ENCODE data around the gene C2. TPM values are rescaled to one million over a fixed set of nuclear protein-coding genes. Genes with fewer than 3 reads are reported as not detected.
A peak's percentile ranks its signal among the peaks of the same experiment; 100 is the strongest.
"Not testable (repeated sequence)": the region's sequence is repeated elsewhere in the genome, so short reads cannot be mapped to it uniquely, and the experiment has no call there.

Gene C2
- total RNA-seq, 4 donors from 2014 or later, result 3.3 to 33.4 (median 14.4) TPM

DNA sequence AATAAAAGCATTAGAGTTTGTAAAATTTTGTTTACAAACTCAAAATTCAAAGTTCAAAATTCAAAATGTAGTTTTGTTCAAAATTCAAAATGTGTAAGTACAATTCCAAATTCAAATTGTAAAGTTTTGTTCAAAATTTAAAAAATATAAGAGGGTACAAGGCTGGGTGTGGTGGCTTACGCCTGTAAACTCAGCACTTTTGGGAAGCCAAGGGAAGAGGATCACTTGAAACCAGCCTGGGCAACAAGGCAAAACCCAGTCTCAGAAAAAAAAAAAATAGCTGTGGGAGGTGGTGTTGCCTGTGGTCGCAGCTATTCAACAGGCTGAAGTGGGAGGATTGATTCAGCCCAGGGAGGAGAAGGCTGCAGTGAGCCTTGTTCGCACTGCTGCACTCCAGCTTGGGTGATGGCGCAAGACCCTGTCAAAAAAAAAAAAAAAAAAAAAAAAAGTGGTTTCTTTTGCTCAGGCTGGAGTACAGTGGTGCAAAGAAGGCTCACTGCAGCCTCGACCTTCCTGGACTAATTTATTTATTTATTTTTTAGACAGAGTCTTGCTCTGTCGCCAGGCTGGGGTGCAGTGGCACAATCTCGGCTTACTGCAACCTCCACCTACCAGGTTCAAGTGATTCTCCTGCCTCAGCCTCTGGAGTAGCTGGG is 20.2 kb upstream of the C2 start:
- Histone ChIP-seq H3K27ac (no peak overlapping the region), H3K36me3 (no peaks in the 10 kb centered on the region), H3K4me3 (no peak overlapping the region), H3K27me3 (no peaks in the 10 kb centered on the region), H3K9me3 (no peaks in the 10 kb centered on the region), H3K4me1 (peaks cover 0 to 20% (median 3%) of the 10 kb centered on the region in 3 donors)
- TF ChIP-seq POLR2AphosphoS5 (IDR thresholded peaks at IDR 0.05), result no peak
- TF ChIP-seq, protein P1, sequence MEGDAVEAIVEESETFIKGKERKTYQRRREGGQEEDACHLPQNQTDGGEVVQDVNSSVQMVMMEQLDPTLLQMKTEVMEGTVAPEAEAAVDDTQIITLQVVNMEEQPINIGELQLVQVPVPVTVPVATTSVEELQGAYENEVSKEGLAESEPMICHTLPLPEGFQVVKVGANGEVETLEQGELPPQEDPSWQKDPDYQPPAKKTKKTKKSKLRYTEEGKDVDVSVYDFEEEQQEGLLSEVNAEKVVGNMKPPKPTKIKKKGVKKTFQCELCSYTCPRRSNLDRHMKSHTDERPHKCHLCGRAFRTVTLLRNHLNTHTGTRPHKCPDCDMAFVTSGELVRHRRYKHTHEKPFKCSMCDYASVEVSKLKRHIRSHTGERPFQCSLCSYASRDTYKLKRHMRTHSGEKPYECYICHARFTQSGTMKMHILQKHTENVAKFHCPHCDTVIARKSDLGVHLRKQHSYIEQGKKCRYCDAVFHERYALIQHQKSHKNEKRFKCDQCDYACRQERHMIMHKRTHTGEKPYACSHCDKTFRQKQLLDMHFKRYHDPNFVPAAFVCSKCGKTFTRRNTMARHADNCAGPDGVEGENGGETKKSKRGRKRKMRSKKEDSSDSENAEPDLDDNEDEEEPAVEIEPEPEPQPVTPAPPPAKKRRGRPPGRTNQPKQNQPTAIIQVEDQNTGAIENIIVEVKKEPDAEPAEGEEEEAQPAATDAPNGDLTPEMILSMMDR (IDR thresholded peaks at IDR 0.05), result no peak
- TF ChIP-seq POLR2A (IDR thresholded peaks at IDR 0.05), result no peak
- TF ChIP-seq EP300 (IDR thresholded peaks at IDR 0.05), result no peak
- 56 to 70% methylated on average over 6 to 7 of the region's 7 CpGs for WGBS, 2 donors (ENCODE audit: low coverage in 1 of 2)
- peak; percentile 11 for ATAC-seq

DNA sequence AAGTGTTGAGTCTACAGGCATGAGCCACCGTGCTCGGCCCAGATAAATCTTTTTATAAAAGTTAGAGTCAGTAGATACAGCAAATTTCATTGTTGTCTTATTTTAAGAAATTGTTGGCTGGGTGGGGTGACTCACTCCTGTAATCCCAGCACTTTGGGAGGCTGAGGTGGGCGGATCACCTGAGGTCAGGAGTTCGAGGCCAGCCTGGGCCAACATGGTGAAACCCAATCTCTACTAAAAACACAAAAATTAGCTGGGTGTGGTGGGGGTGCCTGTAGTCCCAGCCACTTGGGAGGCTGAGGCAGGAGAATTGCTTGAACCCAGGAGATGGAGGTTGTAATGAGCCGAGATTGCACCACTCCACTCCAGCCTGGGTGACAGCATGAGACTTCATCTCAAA is 19.3 kb upstream of the C2 start:
- peaks cover 0 to 10% (median 0%) of the 10 kb centered on the region in 3 donors for H3K4me1 ChIP-seq
- ATAC-seq, H3K36me3 ChIP-seq, H3K27me3 ChIP-seq, H3K27ac ChIP-seq, H3K4me3 ChIP-seq, H3K9me3 ChIP-seq: not testable (repeated sequence)
- WGBS, 2 donors (ENCODE audit: low coverage in 1 of 2), result 87% methylated on average over 4 of the region's 5 CpGs; no CpG with 5 or more reads in 1 of the 2 donors

DNA sequence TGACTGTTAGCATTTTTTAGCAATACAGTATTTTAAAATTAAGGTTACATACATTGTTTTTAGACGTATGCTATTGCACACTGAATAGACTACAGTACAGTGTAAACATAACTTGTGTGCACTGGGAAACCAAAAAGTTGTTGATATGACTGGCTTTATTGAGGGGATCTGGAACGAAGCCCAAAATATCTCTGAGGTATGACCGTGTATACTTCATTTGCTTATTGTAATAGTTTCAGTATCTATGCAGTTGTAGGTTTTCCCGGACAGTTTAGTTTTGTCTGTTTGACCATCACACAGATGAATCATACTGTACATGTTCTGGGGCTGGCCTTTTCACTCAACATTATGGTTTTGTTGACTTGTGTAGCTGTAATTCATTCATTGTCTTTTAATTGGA is 18.7 kb upstream of the C2 start:
- H3K36me3 ChIP-seq, result no peaks in the 10 kb centered on the region
- no peak for ATAC-seq
- WGBS, 2 donors (ENCODE audit: low coverage in 1 of 2), result 33 to 43% methylated on average over 4 of the region's 4 CpGs
- H3K4me1 ChIP-seq, result peaks cover 0 to 5% (median 0%) of the 10 kb centered on the region in 3 donors
- no peak overlapping the region for H3K27ac ChIP-seq
- H3K27me3 ChIP-seq, result no peaks in the 10 kb centered on the region
- TF ChIP-seq EP300 (IDR thresholded peaks at IDR 0.05) (no peak), POLR2A (IDR thresholded peaks at IDR 0.05) (no peak)
- TF ChIP-seq, protein P1 (IDR thresholded peaks at IDR 0.05), result no peak
- H3K4me3 ChIP-seq, result no peak overlapping the region
- H3K9me3 ChIP-seq, result no peaks in the 10 kb centered on the region

DNA sequence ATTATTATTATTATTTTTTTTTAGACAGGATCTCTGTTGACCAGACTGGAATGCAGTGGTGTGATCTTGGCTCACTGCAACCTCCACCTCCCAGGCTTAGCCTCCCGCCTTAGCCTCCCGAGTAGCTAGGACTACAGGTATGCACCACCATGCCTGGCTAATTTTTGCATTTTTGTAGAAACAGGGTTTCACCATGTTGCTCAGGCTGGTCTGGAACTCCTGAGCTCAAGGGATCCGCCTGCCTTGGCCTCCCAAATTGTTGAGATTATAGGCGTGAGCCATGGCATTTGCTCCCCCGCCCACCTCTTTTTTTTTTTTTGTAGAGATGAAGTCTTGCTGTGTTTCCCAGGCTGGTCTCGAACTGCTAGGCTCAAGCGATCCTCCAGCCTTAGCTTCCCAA is 18.2 kb upstream of the C2 start:
- H3K27ac ChIP-seq, H3K27me3 ChIP-seq, H3K9me3 ChIP-seq, H3K36me3 ChIP-seq, H3K4me3 ChIP-seq, ATAC-seq, H3K4me1 ChIP-seq: not testable (repeated sequence)
- 70 to 83% methylated on average over 3 to 6 of the region's 7 CpGs for WGBS, 2 donors (ENCODE audit: low coverage in 1 of 2)

DNA sequence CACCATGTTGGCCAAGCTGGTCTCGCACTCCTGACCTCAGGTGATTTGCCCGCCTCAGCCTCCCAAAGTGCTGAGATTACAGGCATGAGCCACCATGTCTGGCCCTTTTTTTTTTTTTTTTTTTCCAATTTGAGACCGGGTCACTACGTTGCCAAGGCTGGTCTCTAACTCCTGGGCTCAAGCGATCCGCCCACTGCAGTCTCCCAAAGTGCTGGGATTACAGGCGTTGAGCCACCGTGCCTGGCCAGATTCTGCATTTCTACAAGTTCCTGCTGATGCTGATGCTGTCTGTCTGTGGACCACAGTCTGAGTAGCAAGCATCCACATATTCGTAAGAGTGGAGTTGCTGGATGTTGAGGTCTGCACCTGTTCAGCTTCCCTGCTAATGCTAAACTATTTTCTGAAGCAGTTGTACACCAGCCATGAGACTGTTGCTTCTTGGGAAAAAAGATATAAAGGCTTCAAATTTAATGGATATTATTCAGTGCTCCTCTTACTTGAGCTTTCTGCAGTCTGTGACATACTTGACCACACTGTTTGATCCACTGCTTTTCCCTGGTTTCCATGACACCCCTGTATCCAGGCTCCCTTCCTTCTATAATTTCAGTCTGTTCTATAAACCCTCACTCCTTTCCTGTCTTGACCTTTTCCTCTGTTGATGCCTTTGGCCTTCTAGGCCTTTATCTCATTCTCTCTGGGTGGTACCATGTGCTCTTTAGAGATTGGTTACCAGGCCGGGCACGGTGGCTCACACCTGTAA is 15.5 kb upstream of the C2 start:
- TF ChIP-seq POLR2A (IDR thresholded peaks at IDR 0.05), result no peak
- TF ChIP-seq EP300 (IDR thresholded peaks at IDR 0.05), result no peak
- TF ChIP-seq, protein P1 (IDR thresholded peaks at IDR 0.05), result no peak
- no peak for TF ChIP-seq POLR2AphosphoS5 (IDR thresholded peaks at IDR 0.05)
- ATAC-seq, result no peak
- 62 to 69% methylated on average over 5 to 10 of the region's 11 CpGs for WGBS, 2 donors (ENCODE audit: low coverage in 1 of 2)
- Histone ChIP-seq H3K4me1 (no peaks in the 10 kb centered on the region), H3K27me3 (no peaks in the 10 kb centered on the region), H3K27ac (no peak overlapping the region), H3K9me3 (no peaks in the 10 kb centered on the region), H3K4me3 (no peak overlapping the region), H3K36me3 (no peaks in the 10 kb centered on the region)

DNA sequence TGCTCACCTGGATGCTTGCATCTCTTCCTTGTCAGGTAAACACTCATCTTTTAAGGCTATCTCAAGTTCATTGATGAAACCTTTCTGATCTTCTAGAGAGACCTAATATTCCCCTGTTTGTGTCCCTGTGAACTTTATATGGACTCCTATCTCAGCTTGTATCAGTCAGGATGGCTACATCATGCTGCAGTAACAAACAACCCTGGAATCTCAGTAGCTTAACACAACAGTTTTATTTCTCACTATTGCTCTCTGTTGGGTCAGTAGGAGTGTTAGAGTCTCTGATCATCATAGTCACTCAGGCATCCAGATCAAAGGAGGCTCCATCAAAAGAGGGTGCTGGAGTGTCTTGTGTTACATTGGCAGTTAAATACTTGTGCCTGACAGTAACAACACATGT is 12.2 kb upstream of the C2 start:
- H3K36me3 ChIP-seq, result no peaks in the 10 kb centered on the region
- no peak for ATAC-seq
- no peaks in the 10 kb centered on the region for H3K27me3 ChIP-seq
- no peaks in the 10 kb centered on the region for H3K9me3 ChIP-seq
- H3K4me1 ChIP-seq, result no peaks in the 10 kb centered on the region
- H3K4me3 ChIP-seq, result no peak overlapping the region
- no peak for TF ChIP-seq EP300 (IDR thresholded peaks at IDR 0.05)
- TF ChIP-seq POLR2AphosphoS5 (IDR thresholded peaks at IDR 0.05), result no peak
- no peak for TF ChIP-seq POLR2A (IDR thresholded peaks at IDR 0.05)
- TF ChIP-seq, protein P1 (IDR thresholded peaks at IDR 0.05), result no peak
- H3K27ac ChIP-seq, result no peak overlapping the region
